Activated naive CD4-positive, alpha-beta T cell (primary cell): ENCODE results near the gene RAF1.

Source experiments
- DNase-seq, 4 experiments: peaks; one replicate each; lab custom pipeline; 2025; lab: John Stamatoyannopoulos, UW

The RAF1 gene

GRCh38 chr3:12591456-12591855 lies 72.5 kb downstream of the RAF1 start:
- no peak for DNase-seq

DNA sequence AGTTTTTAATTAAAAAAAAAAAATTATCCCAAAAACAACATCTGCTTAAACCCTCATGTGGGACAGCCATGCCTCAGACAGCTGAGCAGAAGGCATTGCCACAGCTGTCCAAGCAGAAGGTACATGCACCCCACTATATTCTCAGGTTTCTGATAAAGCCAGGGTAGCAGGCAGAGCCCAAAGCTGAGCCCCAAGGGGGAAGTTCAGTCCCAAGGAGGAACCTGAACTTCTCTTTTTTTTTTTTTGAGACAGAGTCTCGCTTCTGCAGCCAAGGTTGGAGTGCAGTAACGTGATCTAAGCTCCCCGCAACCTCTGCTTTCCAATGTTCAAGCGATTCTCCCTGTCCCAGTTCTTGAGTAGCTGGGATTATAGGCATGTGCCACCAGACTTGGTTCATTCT lies 73.8 kb downstream of the RAF1 start:
- no peak for DNase-seq

DNA sequence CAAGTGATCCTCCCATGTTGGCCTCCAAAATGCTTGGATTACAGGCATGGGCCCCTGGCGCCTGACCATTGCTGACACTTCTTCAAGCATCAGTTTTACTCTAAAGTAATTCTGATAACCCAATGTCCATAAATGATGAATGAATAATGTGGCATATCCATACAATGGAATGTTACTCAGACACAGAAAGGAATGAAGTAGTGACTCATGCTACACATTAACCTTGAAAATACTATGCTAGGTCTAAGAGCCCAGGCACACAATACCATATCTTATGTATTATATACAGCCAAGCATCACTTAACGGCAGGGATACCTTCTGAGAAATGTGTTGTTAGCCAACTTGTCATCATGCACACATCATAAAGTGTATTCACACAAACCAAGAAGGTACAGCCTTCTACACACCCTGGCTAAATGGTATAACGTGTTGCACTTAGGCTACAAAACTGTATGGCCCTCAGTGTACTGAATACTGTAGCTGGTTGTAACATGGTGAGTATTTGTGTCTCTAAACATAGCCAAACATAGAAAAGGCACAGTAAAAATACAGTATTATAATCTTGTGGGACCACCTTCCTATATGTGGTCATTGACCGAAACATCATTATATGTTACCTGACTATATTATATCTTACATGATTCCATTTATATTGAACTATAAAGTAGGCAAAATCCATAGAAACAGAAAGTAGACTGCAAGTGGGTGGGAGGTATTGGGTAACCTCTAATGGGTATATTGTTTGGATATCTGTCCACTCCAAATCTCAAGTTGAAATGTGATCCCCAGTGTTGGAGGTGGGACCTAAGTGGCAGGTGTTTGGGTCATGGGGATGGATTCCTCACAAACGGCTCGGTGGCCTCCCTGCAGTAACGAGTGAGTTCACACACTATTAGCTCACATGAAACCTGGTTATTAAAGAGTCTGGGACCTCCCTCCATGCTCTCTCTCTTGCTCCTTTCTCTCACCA lies 75.6 kb downstream of the RAF1 start:
- no peak for DNase-seq

- DNase-seq = no peak
These were observed 77.5 kb downstream of the RAF1 start for GRCh38 chr3:12586403-12586802.

- no peak for DNase-seq
These were observed 77.9 kb downstream of the RAF1 start for GRCh38 chr3:12585970-12586369.

DNA sequence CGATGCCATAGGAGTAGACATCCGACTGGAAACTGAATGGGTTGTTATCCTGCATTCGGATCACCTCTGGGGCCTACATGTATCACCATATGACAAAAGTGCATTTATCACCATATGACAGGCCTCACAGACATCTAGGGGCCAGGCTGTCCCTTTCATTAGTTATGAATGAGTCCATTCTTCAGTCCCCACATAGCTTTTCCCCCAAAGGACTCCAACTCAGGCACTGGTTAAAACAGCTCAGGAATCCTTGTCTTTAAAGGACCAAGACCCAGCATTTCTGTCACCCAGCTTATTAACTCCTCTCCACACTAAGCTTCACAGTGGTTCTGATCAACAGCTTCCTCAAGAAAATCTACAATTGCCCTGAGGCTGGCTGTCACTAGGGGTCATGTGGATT lies 78.7 kb downstream of the RAF1 start:
- DNase-seq = no peak

DNA sequence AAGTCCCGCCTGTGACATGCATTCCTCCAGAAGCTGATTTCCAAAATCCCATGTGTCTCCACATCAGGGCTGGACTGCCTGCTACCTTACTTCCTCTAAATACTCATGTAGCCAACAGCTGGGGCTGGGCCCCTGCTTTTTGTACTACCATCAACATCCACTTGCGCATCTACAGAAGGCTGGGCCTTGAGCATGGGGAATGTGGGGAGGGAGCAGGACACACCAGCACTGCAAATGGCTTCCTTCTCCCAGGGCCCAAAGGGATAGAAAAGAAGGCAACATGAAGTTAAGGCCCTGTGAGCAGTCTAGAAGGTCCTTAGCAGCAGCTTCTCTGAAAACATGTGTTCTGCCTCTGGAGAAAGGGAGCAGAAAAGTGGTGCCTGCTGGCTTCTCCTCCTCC lies 79.8 kb downstream of the RAF1 start:
- DNase-seq = no peak

DNA sequence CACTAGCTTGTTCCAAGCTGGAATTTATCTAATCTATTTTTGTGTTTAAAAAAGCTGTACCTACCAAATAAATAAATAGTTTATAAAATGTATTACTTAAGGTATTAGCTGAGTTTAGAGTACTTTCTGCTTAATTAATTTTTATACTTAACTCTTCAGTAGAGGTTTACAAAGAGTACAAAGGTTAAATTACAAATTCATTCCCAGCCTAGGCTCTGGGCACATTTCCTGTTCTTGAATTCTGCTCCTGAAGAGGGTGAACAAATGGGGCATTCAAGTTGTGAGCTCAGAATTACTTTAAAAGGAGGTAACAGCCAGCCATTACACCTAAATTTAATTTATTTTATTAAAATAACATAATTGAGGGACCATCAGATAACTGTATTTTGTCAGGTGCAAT lies 80.6 kb downstream of the RAF1 start:
- no peak for DNase-seq

GRCh38 chr3:12582730-12583129 lies 81.2 kb downstream of the RAF1 start:
- no peak for DNase-seq

DNA sequence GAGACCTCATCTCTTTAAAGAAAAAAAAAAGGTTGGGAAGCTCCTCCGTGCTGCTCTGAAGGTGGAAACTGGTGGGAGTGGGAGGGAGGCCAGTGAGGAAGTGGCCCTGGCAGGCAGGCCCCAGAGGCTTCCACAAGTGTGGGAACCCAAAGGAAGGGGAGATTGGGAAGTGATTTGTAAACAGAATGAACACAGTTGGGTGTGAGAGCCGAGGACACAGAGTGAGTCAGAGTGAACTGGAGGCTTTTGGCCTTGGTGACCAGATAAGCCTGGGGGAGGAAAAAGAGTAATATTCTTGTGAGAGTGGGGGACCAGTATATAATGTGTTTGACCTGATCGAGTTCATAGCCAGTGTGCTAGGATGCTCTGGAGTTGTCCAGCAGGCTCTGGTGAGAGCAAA lies 84.0 kb downstream of the RAF1 start:
- no peak for DNase-seq

DNA sequence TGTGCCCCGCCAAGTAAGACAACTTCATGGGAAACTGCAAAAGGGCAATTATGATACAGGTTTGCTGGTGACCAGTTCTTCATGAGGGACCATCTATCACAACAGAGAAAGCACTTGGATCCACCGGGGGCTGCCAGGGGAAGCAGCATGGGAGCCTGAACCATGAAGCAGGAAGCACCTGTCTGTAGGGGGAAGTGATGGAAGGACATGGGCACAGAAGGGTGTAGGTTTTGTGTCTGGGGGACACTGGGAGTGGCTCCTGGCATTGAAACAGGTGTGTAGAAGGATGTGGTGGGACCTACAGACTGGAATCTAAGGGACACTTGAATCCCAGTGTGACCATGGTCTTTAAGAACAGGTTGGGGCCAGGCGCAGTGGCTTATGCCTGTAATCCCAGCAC lies 84.5 kb downstream of the RAF1 start:
- DNase-seq = no peak

GRCh38 chr3:12578742-12579141 lies 85.2 kb downstream of the RAF1 start:
- no peak for DNase-seq

GRCh38 chr3:12577379-12577778 lies 86.5 kb downstream of the RAF1 start:
- DNase-seq = no peak

GRCh38 chr3:12574661-12575060 lies 89.3 kb downstream of the RAF1 start:
- DNase-seq = no peak

DNA sequence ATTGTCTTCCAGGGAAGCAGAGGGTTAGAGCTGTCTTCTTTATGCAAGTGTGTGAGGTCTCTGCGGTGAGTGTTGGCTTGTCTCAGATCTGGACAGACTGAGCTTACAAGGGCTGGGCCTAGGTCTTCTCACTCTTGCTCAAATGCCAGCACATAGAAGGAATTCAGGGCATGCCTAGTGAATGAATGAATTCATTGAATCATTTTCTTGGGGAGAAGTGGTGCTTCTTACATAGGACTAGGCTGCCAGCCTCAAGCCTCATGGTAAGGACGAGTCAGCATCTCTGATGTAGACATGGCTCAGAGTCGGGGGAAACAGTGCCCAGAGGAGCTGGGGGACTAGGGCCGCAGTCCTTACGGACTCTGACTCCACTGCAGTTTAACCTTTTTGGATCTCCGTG lies 89.8 kb downstream of the RAF1 start:
- DNase-seq = no peak

- DNase-seq = no peak
These were observed 91.9 kb downstream of the RAF1 start for GRCh38 chr3:12571986-12572385.

- no peak for DNase-seq
These were observed 94.1 kb downstream of the RAF1 start for GRCh38 chr3:12569836-12570235.

DNA sequence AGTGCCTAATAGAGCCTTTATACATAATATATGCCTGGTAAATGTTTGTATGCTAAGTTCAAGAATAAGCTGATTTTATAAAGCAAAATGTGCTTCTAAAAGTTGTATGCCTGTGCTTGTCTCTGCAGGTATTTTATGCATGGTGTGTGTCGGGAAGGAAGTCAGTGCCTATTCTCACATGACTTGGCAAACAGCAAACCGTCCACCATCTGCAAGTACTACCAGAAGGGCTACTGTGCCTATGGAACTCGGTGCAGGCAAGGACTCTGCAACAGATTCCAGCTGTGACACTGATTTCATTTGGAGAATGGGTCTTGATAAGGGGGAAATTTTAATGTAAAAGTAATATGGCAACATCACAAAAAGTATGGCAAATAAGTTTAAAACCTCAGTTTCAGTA lies 95.2 kb downstream of the RAF1 start:
- DNase-seq = no peak

DNA sequence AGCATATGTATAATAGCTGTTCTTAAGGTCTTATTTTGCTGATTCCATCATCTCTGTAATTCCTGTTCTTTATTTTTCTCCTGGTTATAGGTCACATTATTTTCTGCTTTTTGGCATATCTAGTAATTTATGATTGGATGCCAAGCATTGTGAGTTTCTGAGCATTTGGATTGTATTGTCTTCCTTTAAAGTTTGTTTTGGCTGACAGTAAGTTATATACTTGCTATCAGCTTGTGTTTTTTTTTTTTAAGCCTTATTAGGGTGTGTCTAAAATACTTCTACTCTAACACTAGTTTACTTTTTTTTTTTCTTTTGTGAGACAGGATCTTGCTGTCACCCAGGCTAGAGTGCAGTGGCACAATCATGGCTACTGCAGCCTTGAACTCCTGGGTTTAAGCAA lies 96.9 kb downstream of the RAF1 start:
- DNase-seq = no peak

- DNase-seq = no peak
These were observed 101.5 kb downstream of the RAF1 start for GRCh38 chr3:12562451-12562850.

- DNase-seq = no peak
These were observed 102.5 kb downstream of the RAF1 start for GRCh38 chr3:12561397-12561796.

GRCh38 chr3:12560505-12561190 lies 103.3 kb downstream of the RAF1 start:
- no peak for DNase-seq

DNA sequence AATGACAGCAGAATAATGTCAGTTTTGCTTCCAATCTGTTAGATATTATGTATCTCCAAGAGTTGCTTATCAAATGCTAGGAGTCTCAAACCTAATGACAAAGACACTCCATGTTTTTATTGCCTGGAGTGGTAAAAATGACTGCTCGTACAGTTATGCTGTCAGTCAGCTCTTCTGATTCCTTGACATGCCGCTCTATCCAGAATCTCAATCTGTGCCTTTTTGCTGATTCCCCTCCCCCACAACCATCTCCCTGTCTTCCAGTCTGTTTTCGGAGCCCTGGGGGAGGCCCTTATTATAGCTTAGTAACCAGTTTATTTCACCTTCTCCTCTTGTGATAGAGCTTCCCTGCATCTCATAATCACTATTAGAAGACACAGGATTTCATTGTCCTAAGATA lies 104.4 kb downstream of the RAF1 start:
- DNase-seq = no peak
